HG02642 (cell line): Measurements from ENCODE around the gene PDE6B.
"Not testable (repeated sequence)": the region's sequence is repeated elsewhere in the genome, so short reads cannot be mapped to it uniquely, and the experiment has no call there.

Source experiments
- ATAC-seq: cut with Tn5 transposase; IDR thresholded peaks from one replicate; pipeline ENCODE4 v1.9.1; 2021; ENCODE audit warnings: mild to moderate bottlenecking; ENCODE audit not compliant: unreplicated experiment, poor library complexity

The PDE6B gene

DNA sequence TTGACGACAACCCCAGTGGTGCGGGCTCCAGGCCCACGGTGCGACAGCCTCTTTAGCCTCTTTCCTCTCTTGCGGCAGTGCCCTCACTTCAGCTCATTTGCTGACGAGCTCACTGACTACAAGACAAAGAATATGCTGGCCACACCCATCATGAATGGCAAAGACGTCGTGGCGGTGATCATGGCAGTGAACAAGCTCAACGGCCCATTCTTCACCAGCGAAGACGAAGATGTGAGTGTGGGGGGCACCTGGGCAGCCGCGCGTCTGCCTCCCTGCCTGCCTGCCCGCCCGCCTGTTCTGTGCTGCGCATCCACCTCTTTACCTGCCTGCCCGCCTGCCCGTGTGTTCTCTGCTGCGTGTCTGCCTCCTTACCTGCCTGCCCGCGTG is 9.2 kb downstream of the PDE6B start:
- ATAC-seq = no peak

DNA sequence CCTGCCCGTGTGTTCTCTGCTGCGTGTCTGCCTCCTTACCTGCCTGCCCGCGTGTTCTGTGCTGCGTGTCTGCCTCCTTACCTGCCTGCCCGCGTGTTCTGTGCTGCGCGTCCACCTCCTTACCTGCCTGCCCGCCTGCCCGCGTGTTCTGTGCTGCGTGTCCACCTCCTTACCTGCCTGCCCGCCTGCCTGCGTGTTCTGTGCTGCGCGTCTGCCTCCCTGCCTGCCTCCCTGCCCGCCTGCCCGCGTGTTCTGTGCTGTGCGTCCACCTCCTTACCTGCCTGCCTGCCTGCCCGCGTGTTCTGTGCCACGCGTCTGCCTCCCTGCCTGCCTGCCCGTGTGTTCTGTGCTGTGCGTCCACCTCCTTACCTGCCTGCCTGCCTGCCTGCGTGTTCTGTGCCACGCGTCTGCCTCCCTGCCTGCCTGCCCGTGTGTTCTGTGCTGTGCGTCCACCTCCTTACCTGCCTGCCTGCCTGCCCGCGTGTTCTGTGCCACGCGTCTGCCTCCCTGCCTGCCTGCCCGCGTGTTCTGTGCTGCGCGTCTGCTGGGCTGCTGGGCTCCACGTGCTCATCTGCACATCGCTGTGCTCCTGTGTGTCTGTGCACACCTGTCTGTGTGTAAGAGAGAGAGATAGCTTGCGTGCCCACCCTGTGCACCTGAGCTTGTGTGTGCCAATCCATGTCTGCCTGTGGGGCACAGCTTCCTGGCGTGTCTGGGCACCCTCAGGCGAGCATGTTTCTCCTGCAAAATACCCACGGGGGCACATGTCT is 9.9 kb downstream of the PDE6B start:
- not testable (repeated sequence) for ATAC-seq

DNA sequence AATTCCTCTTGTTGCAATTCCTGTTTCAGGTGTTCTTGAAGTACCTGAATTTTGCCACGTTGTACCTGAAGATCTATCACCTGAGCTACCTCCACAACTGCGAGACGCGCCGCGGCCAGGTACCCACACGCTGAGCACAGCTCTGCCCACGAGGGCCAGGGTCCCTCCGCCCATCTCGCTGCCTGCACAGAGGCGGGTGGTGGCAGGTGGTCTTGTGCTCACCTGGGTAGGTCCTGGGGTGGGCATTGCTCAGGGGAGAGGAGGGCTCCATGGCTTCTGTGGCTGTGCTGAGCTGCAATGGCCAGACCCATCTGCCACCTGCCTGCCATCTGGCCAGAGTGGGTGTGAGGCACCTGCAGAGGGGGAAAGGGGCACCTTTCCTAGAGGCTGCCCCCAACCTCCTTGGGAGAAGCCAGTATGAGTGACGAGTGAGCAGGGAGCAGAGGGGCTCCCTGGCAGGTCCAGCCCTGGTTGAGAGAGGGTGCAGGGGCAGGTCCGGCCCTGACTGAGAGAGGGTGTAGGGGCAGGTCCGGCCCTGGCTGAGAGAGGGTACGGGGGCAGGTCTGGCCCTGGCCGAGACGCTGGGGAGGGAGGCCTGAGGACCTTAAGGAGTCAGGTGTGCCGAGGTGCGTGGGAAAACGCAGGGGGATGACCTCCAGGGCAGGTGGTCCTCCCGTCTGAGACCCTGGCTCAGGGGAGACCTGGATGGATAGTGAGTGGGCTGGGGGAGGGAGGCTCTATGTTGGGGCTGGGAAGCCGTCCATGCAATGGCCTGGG is 10.7 kb downstream of the PDE6B start:
- no peak for ATAC-seq

DNA sequence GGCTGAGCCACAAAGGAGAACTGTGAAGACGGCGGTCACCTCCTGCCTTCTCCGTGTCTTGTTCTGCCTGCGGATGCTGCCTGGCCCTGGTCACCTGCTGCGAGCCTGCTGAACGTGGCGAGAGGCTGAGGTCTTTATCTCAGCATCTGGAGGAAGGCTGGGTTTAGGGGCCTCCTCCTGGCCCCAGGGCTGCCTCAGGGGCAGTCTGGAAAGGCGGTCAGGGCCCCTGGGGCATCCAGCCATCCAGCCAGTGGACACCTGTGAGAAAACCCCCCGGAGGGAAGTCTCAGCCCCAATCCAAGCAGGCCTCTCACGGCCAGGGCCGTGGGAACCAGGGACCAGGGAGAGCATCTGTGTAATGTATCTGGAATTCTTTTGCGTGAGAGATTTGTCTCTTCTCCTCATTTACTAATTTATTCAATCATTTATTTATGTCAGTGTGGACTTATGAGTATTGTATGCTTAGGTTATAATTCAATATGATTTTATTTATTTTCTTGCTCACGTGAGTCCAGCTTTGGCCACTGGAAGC is 11.3 kb downstream of the PDE6B start:
- ATAC-seq = no peak

DNA sequence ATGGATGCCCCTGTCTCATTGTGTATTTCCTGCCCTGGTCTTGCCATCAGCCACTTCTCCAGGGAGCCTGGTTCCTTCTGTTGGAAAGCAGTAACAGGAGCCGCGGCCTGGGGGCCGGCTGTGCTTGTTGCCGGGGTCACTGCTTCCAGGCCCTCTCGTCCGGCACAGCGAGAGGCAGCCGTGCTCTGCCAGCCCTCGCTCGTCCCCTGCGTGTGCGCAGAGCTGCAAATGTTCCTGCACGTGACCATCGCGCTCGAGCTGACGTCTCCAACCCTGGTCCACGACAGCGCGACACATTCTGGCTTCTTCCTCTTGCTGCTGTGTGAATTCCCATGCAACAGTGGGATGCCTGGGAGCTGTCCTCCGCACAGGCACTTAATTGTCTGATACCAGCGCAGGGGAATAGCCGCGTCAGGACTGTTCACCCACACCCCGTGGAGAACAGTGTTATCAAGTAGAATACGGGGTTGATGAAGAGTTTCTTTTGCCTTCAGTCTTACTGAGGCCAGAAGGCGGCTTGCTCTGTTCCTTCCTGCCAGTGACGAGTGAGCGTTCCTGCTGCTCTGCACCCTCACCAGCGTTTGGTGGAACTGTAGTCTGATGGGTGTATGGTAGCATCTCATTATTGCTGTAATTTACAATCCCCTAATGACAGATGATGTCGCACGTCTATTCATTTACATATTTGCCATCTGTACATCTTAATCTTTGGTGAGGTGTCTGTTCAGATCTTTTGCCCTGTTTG is 12.3 kb downstream of the PDE6B start:
- no peak for ATAC-seq

DNA sequence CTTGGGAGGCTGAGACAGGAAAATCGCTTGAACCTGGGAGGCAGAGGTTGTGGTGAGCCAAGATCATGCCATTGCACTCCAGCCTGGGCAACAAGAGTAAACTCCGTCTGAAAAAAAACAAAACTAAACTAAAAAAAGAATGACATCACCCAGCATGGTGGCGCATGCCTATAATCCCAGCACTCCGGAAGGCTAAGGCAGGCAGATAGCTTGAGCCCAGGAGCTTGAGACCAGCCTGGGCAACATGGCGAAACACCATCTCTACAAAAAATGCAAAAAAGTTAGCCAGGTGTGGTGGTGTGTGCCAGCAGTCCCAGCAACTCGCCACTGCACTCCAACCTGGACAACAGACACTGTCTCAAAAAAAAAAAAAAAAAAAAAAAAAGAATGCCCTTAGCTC is 17.0 kb downstream of the PDE6B start:
- ATAC-seq = not testable (repeated sequence)

DNA sequence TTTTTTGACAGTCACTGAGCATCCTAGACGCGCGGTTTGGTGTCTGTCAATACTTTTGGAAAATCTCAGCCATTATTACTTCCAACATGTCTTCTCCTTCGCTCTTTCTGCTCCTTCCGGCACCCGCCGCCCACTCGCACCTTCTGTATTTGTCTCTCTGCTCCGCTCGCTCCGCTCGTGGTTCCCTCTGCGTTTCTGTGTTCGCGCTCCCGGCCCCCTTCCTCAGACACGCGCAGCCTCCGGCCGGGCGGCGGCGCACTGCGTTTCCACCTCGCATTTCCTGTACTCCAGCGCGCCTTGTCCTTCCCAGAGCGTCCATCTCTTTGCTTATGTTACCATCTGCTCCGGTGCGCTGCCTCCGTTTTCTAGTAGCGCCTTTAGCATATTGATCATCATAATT is 21.1 kb downstream of the PDE6B start:
- ATAC-seq = no peak

DNA sequence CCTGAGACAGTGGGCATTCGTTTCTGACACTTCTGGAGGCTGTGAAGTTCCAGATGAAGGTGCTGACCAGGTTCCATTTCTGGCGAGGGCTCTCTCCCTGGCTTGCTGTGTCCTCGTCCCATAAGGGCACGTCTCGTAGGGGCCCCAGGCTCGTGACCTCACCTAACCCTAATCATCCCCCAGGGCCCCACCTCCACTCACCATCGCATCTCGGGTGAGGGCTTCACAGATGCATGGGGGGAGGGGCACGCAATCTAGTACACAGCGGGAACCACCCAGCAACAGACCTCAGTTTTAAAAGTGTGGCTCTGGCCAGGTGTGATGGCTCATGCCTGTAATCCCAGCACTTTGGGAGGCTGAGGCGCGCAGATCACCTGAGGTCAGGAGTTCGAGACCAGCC is 22.1 kb downstream of the PDE6B start:
- ATAC-seq = no peak

DNA sequence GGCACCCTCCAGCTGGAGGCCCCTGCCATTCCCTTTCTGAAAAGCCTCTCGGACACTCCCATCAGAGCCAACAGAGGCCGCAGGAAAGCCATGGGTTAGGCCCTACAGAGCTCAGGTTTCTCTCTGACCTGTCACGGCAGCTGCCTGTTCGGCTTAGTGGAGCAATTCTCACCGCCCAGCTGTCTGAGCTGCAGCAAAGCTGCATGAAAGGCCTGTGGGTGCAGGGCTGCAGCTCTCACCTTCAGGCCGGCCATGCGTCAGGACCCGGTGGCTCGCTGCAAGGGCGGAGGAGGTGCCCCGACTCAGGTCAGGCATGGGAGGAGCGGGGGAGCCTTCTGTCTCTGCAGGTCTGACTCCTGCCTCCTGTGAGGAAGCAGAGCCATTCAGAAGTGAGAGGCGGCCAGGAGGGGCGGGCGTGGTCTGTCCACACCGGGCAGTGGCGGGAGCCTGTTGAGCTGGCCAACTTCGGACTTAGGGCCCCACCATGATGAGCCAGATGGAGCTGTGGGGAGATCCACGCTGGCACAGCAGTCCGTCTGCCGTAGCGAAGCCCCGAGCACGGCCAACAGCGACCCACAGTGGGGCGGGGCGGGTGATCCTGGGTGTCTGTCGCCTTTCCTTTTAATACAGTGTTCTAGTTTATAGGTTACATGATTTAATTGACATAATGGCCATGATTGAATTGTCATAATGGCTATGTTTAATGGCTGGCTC is 23.4 kb downstream of the PDE6B start:
- ATAC-seq = no peak

DNA sequence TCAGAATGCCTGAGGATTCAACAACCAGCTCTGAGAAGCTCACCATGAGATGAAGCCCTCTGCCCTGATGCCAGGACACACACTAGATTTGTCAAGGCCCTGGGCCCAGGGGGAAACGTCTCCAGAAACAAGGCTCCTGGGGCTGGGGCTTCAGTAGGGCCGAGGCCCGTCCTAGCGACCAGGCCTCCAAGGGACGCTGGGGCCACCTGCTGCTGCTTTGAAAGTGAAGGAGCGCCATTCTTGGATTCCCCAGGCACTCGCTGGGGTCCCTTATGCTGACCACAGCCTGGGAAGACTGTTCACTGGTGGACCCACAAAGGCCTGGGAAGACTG is 23.9 kb downstream of the PDE6B start:
- no peak for ATAC-seq

DNA sequence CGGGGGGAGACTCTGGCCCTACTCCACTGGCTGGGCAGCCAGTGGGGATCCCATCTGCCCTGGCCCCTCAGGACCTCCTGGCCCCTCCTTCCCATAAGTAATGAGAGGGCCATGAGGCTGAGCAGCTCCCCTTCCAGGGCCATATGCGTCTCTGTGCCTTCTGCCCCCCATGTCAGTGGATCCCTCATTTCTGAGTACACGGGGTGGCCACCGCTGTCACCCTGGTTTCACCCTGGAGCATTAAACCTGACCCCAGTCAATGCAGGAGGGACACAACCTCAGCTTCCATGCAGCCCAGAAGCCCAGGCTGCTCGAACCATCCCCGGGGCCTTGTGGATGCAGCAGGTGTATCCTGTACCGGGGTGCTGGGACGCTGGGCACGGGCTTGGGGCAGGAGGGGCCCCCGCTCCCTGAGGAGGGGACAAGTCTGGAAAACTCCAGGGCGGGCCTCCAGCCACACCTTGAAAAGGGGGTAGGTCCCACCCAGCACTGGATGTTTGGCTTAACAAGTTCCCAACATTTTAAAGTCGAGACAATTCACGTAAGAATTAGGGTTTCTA is 24.5 kb downstream of the PDE6B start:
- ATAC-seq = no peak

DNA sequence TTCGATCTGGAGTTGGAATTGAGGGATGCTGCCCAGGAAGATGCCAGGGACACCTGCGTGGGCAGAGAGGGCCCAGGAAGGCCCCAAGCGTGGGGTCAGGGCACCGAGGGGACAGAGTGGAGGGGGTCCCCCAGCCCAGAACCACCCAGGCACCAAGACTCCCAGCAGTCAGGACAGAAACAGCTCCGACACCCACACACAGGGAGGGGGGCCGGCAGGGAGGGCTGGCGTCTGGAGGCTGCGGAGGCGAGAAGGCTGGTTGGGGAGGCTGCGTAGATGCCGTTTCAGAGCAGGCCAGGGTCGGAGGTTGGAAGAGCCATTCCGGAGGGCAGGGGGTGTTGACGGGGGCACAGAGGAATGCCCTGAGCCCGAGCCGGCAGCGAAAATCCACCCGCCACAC is 25.1 kb downstream of the PDE6B start:
- no peak for ATAC-seq

DNA sequence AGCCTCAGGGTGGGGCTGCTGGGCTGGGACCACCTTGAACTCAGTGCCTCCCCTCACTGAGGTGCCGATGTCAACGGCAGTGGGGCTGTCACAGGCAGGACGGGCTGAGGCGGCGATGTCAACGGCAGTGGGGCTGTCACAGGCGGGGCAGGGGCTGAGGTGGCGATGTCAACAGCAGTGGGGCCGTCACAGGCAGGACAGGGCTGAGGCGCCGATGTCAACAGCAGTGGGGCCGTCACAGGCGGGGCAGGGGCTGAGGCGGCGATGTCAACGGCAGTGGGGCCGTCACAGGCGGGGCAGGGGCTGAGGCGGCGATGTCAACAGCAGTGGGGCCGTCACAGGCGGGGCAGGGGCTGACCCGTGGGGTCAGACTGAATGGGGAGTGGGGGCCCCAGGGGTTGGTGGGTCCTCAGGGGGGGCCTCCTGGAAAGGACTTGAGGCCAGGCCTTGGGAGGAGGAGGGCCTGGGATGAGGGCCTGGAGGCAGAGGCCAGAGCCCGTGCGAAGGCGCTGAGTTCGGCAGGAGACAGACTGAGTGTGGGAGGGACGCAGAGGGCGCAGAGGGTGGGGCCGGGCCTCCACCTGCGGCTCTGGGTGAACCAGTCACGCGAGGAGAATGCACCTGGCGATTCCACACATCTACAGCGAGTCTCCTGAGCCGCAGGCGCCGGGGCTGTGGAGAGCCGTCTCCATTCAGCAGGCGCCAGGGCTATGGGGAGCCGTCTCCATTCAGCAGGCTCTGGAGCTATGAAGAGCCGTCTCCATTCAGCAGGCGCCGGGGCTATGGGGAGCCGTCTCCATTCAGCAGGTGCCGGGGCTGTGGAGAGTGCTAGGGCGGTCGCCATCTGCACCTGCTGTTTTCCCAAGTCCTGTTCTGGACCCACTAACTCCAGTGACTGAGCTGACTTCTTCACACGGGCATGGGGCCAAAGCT is 25.8 kb downstream of the PDE6B start:
- ATAC-seq = no peak

DNA sequence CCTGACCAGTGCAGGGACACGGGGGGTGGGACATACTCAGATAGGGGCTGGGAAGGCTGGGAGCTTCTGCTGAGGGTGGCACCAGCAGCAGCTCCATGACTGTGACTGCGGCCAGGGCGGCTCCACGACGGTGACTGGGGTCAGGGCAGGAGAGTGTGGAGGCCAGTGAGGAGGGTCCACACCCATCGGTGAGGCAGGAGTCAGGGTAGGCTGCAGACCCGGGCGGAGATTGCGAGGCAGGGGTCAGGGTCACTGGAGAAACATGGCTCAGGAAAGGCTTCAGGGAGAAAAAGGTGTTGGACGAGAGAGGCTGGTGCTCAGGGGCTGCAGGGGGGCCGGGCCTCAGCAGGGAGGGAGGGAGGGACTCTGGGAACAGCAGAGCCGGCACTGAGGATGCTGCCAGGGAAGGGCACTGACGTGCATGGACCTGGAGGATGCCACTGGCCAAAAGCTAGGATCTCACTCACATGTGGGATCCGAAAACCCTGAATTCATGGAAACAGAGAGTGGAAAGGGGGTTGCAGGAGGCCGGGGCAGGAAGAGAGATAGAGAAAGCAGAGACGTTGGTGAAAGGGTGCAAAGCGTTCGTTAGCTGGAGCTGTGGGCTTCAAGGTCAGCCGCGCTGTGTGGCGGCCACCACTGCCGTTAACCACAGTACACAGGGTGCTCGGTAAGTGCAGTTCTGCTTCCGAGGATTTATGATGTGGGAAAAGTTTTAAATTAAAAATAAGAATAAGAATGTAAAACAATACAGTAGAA is 26.7 kb downstream of the PDE6B start:
- no peak for ATAC-seq

DNA sequence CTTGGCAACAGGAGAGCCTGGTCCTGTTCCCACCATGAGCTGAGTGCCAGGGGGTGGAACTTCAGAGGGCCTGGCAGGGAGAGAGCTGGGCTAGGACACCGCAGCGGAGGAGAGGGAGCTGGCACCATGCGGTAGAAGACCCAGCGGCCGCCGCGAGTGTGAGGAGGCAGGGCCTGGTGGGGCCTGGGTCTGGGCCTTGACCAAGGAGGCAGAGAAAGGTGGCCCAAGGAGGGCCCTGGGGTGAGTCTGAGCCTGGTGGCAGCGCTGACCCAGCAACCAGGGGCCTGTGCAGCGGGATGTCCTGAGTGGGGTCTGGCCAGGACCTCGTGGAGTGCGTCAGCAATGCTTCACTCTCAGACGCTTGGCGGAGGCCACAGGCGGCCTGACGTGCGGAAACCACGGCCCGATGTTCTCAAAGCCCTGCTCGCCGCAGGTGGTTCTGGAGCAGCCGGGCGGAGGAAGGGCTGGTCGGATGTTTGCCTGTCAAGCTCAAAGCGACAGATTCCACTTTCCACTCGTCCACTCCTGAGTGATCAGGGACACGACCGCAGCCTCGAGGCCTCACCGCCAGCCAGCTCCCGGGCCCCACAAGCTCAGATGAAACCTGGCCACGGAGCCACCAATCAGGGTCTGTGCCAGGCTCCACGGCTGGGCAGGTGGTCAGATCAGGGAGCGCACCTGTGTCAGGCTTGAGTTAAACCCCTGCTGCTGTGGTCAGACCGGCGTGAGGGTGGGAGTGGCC is 27.9 kb downstream of the PDE6B start:
- ATAC-seq = no peak

DNA sequence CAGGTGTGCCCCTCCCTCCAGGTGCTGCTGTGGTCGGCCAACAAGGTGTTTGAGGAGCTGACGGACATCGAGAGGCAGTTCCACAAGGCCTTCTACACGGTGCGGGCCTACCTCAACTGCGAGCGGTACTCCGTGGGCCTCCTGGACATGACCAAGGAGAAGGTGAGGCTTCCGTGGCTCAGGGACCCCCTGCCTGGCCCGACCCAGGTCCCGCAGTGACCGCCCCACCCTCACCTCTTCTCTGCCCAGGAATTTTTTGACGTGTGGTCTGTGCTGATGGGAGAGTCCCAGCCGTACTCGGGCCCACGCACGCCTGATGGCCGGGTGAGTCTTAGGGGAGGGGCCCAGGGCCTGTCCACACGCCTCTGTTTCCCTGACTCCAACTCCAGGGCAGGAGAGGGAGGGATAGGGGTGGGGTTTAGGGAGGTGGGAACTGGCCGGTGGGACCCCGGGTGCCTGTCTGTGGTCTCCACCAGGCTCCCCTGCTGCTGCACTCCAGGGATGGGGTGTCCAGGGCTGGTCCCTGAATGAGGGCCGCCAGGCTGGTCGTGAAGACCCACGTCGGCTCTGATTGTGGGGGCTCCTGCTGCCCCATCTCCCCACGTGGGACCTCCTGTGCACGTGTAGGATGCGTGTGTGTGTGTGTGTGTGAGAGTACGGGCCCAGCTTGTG is 28.6 kb downstream of the PDE6B start:
- no peak for ATAC-seq

DNA sequence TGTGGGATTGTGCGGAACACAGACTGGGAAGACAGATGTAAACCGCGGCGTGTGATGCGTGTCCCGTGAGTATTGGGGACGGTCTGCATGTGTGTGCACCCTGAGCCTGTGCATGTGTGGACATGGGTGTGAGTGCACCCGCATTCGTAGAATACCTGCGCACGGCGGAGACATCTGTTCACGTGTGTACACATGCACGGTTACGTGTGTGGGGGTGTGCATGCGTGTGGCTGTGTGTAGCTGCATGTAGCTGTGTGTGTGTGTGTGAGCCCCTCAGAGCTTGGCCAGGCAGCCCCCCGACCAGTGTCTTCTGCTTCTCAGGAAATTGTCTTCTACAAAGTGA is 29.1 kb downstream of the PDE6B start:
- no peak for ATAC-seq
